ENCODE measurements around the gene GTPBP1. TPM values are rescaled to one million over a fixed set of nuclear protein-coding genes. Genes with fewer than 3 reads are reported as not detected.

The GTPBP1 gene
- total RNA-seq, 1 experiment from 2014 or later = 79.1 TPM

DNA sequence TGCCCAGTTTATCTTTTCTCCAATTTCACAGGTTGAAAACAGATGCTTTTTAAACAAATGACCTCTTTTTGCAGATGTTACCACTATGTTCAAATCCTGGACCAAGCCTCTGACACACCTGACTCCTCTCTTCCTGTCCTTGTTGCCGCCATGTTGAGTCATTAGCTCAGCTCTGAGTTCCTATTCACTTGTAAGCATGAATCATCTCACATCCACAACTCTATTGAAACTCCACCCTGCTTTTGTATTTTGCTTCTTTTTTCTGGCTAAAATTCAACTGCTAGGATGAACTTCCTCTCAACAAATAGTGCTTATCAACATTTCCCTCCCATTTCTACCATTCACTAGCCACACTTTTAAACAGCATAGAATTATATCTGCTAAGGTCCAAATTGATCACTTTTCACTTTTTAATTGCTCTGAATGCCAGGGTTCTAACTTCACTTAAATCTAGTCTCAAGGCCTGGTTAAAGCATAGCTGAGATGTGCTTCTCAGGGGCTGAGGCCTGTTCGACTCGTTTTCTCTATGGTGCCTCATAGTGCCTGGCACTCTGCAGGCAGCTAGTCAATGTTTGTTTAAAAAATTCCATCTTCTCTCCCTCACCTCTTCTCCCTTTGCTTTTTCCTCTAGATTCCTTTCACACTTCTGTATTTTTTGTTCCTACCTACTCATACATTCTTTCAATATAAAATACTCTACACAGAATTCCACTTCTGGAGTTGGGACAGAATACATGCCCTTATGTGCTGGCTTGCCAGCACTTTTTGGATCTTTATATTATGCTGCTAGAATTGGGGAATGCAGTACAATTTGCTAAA, 8.9 kb upstream of the GTPBP1 start:
- intact Hi-C loops (cut with micrococcal nuclease; ENCODE audit: unreplicated experiment) = no loop called here
- no TSS peak for BruUV-seq (replicated peaks)
- Mint-ChIP-seq H3K36me3 (ENCODE audit: insufficient read depth, unreplicated experiment) (peaks cover 81% of the 10 kb centered on the region), H3K9me3 (ENCODE audit: low read depth, unreplicated experiment) (no peaks in the 10 kb centered on the region), H3K4me3 (ENCODE audit: low read depth, unreplicated experiment) (peak overlapping the region; percentile 76), H3K4me1 (ENCODE audit: low read depth, unreplicated experiment) (peaks cover 49% of the 10 kb centered on the region), H3K27ac (ENCODE audit: unreplicated experiment) (peak overlapping the region; percentile 98), H3K27me3 (ENCODE audit: unreplicated experiment) (no peaks in the 10 kb centered on the region)
- CTCF ChIA-PET = interaction anchor here (0.7 to 1.4 kb wide), 4 partner anchors 8 to 544 kb away, joined by 3 to 7 read pairs (median 4); partner anchors contain the start of genes GTPBP1 and TOMM22
- TF ChIP-seq, protein P1, sequence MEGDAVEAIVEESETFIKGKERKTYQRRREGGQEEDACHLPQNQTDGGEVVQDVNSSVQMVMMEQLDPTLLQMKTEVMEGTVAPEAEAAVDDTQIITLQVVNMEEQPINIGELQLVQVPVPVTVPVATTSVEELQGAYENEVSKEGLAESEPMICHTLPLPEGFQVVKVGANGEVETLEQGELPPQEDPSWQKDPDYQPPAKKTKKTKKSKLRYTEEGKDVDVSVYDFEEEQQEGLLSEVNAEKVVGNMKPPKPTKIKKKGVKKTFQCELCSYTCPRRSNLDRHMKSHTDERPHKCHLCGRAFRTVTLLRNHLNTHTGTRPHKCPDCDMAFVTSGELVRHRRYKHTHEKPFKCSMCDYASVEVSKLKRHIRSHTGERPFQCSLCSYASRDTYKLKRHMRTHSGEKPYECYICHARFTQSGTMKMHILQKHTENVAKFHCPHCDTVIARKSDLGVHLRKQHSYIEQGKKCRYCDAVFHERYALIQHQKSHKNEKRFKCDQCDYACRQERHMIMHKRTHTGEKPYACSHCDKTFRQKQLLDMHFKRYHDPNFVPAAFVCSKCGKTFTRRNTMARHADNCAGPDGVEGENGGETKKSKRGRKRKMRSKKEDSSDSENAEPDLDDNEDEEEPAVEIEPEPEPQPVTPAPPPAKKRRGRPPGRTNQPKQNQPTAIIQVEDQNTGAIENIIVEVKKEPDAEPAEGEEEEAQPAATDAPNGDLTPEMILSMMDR (IDR thresholded peaks at IDR 0.05; ENCODE audit: unreplicated experiment) = no peak
- DNase-seq = peak; percentile 41

DNA sequence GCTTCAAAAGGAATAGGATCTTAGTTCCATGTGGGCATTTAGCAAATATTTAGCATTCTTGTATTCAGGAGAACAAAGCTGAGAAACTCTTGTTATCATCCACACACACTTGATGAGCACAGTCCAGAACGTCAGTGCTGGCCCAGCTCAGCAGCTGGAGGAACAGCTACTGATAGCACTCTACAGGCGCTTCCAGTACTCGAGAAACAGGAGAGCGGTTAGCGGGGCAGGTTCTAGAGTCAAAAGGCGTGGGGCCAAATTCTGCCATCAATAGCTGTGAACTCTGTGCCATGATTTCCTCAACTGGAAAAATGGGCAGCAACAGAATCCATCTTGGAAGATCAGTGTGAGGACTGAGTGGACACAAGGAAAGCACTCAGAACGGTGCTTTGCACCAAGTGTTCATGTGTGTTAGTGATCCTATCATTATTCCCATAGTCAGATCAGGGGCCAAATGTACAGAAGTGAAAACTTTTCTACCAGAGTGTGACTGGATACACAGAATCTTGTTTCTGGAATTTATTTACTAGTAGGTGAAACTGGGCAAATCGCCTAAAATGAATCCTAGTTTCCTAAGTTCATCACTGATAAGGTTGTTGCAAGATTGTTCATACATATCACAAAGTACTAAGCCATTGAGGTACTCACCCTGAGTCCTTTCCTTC, 8.2 kb upstream of the GTPBP1 start:
- no TSS peak for BruUV-seq (replicated peaks)
- Mint-ChIP-seq H3K4me1 (ENCODE audit: low read depth, unreplicated experiment) (peaks cover 49% of the 10 kb centered on the region), H3K36me3 (ENCODE audit: insufficient read depth, unreplicated experiment) (peaks cover 82% of the 10 kb centered on the region), H3K27me3 (ENCODE audit: unreplicated experiment) (no peaks in the 10 kb centered on the region), H3K9me3 (ENCODE audit: low read depth, unreplicated experiment) (no peaks in the 10 kb centered on the region), H3K4me3 (ENCODE audit: low read depth, unreplicated experiment) (peak overlapping the region; percentile 76), H3K27ac (ENCODE audit: unreplicated experiment) (peak overlapping the region; percentile 98)
- TF ChIP-seq, protein P1 (IDR thresholded peaks at IDR 0.05; ENCODE audit: unreplicated experiment) = no peak
- no peak for DNase-seq
- CTCF ChIA-PET = interaction anchor here (1.1 to 1.4 kb wide), 2 partner anchors 8 to 16 kb away, joined by 4 to 7 read pairs; partner anchors contain the start of genes GTPBP1 and TOMM22
- intact Hi-C loops (cut with micrococcal nuclease; ENCODE audit: unreplicated experiment) = no loop called here

- CTCF ChIA-PET = interaction anchor here (1.6 kb wide), 1 partner anchor 17 kb away, joined by 8 read pairs; the partner anchor contains the start of gene TOMM22
- no TSS peak for BruUV-seq (replicated peaks)
- Mint-ChIP-seq H3K4me1 (ENCODE audit: low read depth, unreplicated experiment) (peaks cover 41% of the 10 kb centered on the region), H3K36me3 (ENCODE audit: insufficient read depth, unreplicated experiment) (peaks cover 77% of the 10 kb centered on the region), H3K27ac (ENCODE audit: unreplicated experiment) (peak overlapping the region; percentile 98), H3K27me3 (ENCODE audit: unreplicated experiment) (no peaks in the 10 kb centered on the region), H3K4me3 (ENCODE audit: low read depth, unreplicated experiment) (peak overlapping the region; percentile 76), H3K9me3 (ENCODE audit: low read depth, unreplicated experiment) (no peaks in the 10 kb centered on the region)
- TF ChIP-seq, protein P1 (IDR thresholded peaks at IDR 0.05; ENCODE audit: unreplicated experiment) = no peak
- no peak for DNase-seq
- intact Hi-C loops (cut with micrococcal nuclease; ENCODE audit: unreplicated experiment) = no loop called here
Measured at GRCh38 chr22:38698407-38699094, 7.2 kb upstream of the GTPBP1 start.

DNA sequence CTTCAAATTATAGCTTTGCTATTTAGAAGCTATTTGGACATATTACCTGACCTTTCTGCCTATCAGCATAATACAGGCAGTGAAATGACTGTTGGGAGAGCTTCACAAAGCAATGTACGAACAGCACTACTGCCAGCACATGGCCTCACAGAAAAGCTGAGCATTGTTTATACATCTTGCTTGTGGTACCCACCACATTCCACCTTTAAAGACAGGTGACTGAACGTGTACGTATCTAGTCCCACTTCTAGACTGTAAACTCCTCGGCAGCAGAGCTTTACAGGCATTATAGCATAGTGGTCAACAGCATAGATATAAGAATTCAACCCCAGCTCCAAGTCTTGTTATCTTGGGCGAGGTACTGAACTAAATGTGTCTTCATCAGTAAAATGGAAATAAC, 6.6 kb upstream of the GTPBP1 start:
- no peaks in the 10 kb centered on the region for H3K9me3 Mint-ChIP-seq (ENCODE audit: low read depth, unreplicated experiment)
- CTCF ChIA-PET = interaction anchor here (1.6 kb wide), 1 partner anchor 17 kb away, joined by 8 read pairs; the partner anchor contains the start of gene TOMM22
- H3K4me1 Mint-ChIP-seq (ENCODE audit: low read depth, unreplicated experiment) = peaks cover 35% of the 10 kb centered on the region
- H3K36me3 Mint-ChIP-seq (ENCODE audit: insufficient read depth, unreplicated experiment) = peaks cover 72% of the 10 kb centered on the region
- H3K27me3 Mint-ChIP-seq (ENCODE audit: unreplicated experiment) = no peaks in the 10 kb centered on the region
- intact Hi-C loops (cut with micrococcal nuclease; ENCODE audit: unreplicated experiment) = no loop called here
- peak overlapping the region; percentile 76 for H3K4me3 Mint-ChIP-seq (ENCODE audit: low read depth, unreplicated experiment)
- no peak for DNase-seq
- no TSS peak for BruUV-seq (replicated peaks)
- peak overlapping the region; percentile 98 for H3K27ac Mint-ChIP-seq (ENCODE audit: unreplicated experiment)
- TF ChIP-seq, protein P1 (IDR thresholded peaks at IDR 0.05; ENCODE audit: unreplicated experiment) = no peak

Data from Calu3 (cell line).